ENCODE results near the gene RHOF.
"Not testable (repeated sequence)": the region's sequence is repeated elsewhere in the genome, so short reads cannot be mapped to it uniquely, and the experiment has no call there.

The RHOF gene

GRCh38 chr12:121775501-121775900, 18.0 kb downstream of the RHOF start:
- DNase-seq (ENCODE audit: low read depth) = no peak

GRCh38 chr12:121774968-121775474, 18.5 kb downstream of the RHOF start:
- no peak for DNase-seq (ENCODE audit: low read depth)

- peak; percentile 60 for DNase-seq (ENCODE audit: low read depth)
Measured at GRCh38 chr12:121773011-121773777, 20.3 kb downstream of the RHOF start.

- DNase-seq (ENCODE audit: low read depth) = no peak
Measured at GRCh38 chr12:121770813-121771625, 22.5 kb downstream of the RHOF start.

GRCh38 chr12:121770388-121770787, 23.1 kb downstream of the RHOF start:
- DNase-seq (ENCODE audit: low read depth) = no peak

GRCh38 chr12:121769831-121770301, 23.6 kb downstream of the RHOF start:
- DNase-seq (ENCODE audit: low read depth) = no peak

GRCh38 chr12:121769297-121769830, 24.1 kb downstream of the RHOF start:
- no peak for DNase-seq (ENCODE audit: low read depth)

- no peak for DNase-seq (ENCODE audit: low read depth)
Measured at GRCh38 chr12:121767525-121768016, 25.9 kb downstream of the RHOF start.

GRCh38 chr12:121766290-121767039, 27.0 kb downstream of the RHOF start:
- no peak for DNase-seq (ENCODE audit: low read depth)

- DNase-seq (ENCODE audit: low read depth) = no peak
Measured at GRCh38 chr12:121765573-121765972, 27.9 kb downstream of the RHOF start.

GRCh38 chr12:121764808-121765207, 28.7 kb downstream of the RHOF start:
- DNase-seq (ENCODE audit: low read depth) = no peak

- no peak for DNase-seq (ENCODE audit: low read depth)
Measured at GRCh38 chr12:121762269-121762668, 31.2 kb downstream of the RHOF start.

- DNase-seq (ENCODE audit: low read depth) = not testable (repeated sequence)
Measured at GRCh38 chr12:121758536-121758935, 35.0 kb downstream of the RHOF start.

GRCh38 chr12:121755591-121755990, 37.9 kb downstream of the RHOF start:
- no peak for DNase-seq (ENCODE audit: low read depth)

GRCh38 chr12:121754836-121755235, 38.7 kb downstream of the RHOF start:
- DNase-seq (ENCODE audit: low read depth) = no peak

- DNase-seq (ENCODE audit: low read depth) = no peak
Measured at GRCh38 chr12:121753844-121754264, 39.6 kb downstream of the RHOF start.

GRCh38 chr12:121751749-121752351, 41.6 kb downstream of the RHOF start:
- DNase-seq (ENCODE audit: low read depth) = no peak

- DNase-seq (ENCODE audit: low read depth) = no peak
Measured at GRCh38 chr12:121751034-121751433, 42.5 kb downstream of the RHOF start.

GRCh38 chr12:121750507-121750955, 43.0 kb downstream of the RHOF start:
- no peak for DNase-seq (ENCODE audit: low read depth)

- no peak for DNase-seq (ENCODE audit: low read depth)
Measured at GRCh38 chr12:121749267-121749666, 44.2 kb downstream of the RHOF start.

- DNase-seq (ENCODE audit: low read depth) = no peak
Measured at GRCh38 chr12:121748571-121749265, 44.8 kb downstream of the RHOF start.

Measured in activated T-helper 9 cell treated with anti-CD3 and anti-CD28 coated beads, Interleukin-2, amount 50 U/mL, for 16 hours (primary cell).